Measurements from ENCODE around the gene HOXB4.

HOXB4 gene

DNA sequence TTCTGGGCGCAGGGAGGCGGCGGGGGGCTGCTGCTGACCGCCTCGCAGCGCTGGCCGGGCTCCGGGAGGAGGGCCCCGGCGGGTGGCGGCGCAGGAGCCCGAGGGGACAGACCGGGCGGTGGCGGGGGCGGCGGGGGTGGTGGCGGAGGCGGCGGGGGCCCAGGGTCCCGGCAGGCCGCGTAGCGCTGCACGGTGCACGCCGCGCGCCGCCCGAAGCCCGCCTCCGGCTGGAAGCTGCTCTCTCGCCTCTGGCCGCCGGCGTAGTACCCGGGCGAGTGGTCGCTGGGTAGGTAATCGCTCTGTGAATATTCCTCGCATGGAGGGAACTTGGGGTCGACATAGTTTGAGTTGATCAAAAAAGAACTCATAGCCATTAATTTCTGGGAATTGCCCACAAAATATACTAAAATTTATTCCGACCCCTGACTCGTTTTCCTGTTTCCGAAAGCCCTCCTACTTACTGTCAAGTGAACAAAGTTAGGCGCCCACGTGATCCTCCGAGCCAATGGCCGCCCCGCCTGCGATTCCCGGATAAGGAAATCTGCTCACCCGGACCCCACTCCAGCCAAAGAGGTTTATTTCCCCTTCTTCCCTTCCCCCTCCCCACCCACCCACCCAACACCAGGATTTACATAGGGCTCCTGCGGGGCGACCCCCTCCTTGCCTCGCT, at the start of gene HOXB4:
Gene HOXB4, minus strand, starts transcription at position 405 of the 670 bp plus-strand sequence. Its CDS starts 31 bp downstream, at position 374.
- Histone ChIP-seq H3K79me2 (ENCODE audit: insufficient read depth, low read depth) (no peaks in the 10 kb centered on the region), H3K4me3 (IDR thresholded peaks at IDR 0.05; ENCODE audit: insufficient read depth, low read depth, low read length) (no peak within 1 kb of the TSS), H3K4me2 (peak within 1 kb of the TSS; percentile 51), H3K9ac (peak within 1 kb of the TSS; percentile 42; the same call in 1 of the 2 replicates), H3K36me3 (ENCODE audit: insufficient read depth) (no peaks in the 10 kb centered on the region), H3K4me1 (ENCODE audit: low read depth, poor library complexity, severe bottlenecking) (peaks cover 6% of the 10 kb centered on the region), H4K20me1 (ENCODE audit: insufficient read depth) (no peaks in the 10 kb centered on the region), H3K27me3 (ENCODE audit: insufficient read depth, low read depth) (no peaks in the 10 kb centered on the region; the same call in 1 of the 2 replicates), H2AFZ (ENCODE audit: low read depth) (peak within 1 kb of the TSS; percentile 41; the same call in 1 of the 2 replicates), H3K27ac (no peak within 1 kb of the TSS)
- TF ChIP-seq, protein P1, sequence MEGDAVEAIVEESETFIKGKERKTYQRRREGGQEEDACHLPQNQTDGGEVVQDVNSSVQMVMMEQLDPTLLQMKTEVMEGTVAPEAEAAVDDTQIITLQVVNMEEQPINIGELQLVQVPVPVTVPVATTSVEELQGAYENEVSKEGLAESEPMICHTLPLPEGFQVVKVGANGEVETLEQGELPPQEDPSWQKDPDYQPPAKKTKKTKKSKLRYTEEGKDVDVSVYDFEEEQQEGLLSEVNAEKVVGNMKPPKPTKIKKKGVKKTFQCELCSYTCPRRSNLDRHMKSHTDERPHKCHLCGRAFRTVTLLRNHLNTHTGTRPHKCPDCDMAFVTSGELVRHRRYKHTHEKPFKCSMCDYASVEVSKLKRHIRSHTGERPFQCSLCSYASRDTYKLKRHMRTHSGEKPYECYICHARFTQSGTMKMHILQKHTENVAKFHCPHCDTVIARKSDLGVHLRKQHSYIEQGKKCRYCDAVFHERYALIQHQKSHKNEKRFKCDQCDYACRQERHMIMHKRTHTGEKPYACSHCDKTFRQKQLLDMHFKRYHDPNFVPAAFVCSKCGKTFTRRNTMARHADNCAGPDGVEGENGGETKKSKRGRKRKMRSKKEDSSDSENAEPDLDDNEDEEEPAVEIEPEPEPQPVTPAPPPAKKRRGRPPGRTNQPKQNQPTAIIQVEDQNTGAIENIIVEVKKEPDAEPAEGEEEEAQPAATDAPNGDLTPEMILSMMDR (conservative IDR thresholded peaks at IDR 0.05; ENCODE audit: low read depth, low read length) = no peak

GRCh38 chr17:48627118-48627597, 49.0 kb upstream of the HOXB4 start:
- no peaks in the 10 kb centered on the region for H3K36me3 ChIP-seq (ENCODE audit: insufficient read depth)
- H3K4me3 ChIP-seq (IDR thresholded peaks at IDR 0.05; ENCODE audit: insufficient read depth, low read depth, low read length) = no peak overlapping the region
- no peak overlapping the region for H3K27ac ChIP-seq
- H3K4me2 ChIP-seq = no peak overlapping the region; the same call in 1 of the 2 replicates
- peaks cover 16% of the 10 kb centered on the region for H3K4me1 ChIP-seq (ENCODE audit: low read depth, poor library complexity, severe bottlenecking)
- no peaks in the 10 kb centered on the region for H4K20me1 ChIP-seq (ENCODE audit: insufficient read depth)
- TF ChIP-seq, protein P1 (conservative IDR thresholded peaks at IDR 0.05; ENCODE audit: low read depth, low read length) = no peak
- H2AFZ ChIP-seq (ENCODE audit: low read depth) = peak overlapping the region; percentile 38; the same call in 1 of the 2 replicates
- H3K79me2 ChIP-seq (ENCODE audit: insufficient read depth, low read depth) = no peaks in the 10 kb centered on the region
- H3K27me3 ChIP-seq (ENCODE audit: insufficient read depth, low read depth) = peaks cover 47% of the 10 kb centered on the region
- H3K9ac ChIP-seq = no peak overlapping the region; the same call in 1 of the 2 replicates

DNA sequence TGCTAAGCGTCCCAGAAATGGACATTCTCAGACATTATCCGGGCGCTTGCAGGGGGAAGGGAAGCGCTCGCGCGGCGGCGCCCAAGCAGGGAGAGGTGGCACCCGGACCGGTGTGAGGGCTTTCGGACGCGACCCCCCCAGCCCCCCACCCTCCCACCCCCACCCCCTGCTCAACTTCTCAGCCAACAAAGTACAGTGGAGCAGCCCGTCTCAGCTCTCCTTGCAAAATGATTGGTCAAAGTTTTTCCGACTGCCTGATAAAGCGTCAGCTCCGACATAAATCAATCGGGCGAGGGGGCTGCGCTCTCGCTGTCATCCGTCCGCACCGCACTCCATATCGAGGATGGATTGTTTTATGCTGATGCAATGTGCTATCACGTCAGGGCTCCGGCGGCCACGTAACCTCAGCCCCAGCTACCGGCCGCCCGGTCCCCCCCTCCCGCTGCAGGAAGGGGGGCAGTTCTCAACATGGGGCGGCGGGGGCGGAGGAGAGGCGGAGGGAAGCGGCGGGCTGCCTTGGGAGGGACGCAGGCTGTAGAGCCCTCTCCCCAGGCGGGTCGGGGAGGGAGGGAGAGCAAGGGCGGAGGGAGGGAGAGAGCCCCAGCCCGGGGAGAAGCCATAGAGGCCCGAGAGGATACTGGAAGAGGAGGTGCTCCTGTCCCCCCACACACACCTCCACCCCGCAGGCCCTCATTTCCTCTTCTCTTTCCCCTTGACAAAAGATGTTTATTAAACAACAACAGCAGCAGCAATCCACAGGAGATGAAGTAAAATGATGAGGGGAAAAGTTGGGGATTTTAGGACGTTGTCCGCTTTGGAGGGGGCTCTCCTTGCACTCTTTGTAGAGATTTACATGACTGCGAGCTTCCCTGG, 48.3 kb upstream of the HOXB4 start, which contains the start of gene HOXB9:
Gene HOXB9, minus strand, starts transcription at position 114 of the 873 bp plus-strand sequence. Its CDS starts 89 bp downstream, at position 25.
- H3K79me2 ChIP-seq (ENCODE audit: insufficient read depth, low read depth) = no peaks in the 10 kb centered on the region
- H3K27ac ChIP-seq = peak within 1 kb of the TSS; percentile 53
- H3K9ac ChIP-seq = peak within 1 kb of the TSS; percentile 78
- peak within 1 kb of the TSS; percentile 89 for H3K4me2 ChIP-seq
- TF ChIP-seq, protein P1 (conservative IDR thresholded peaks at IDR 0.05; ENCODE audit: low read depth, low read length) = no peak
- H3K36me3 ChIP-seq (ENCODE audit: insufficient read depth) = no peaks in the 10 kb centered on the region
- H2AFZ ChIP-seq (ENCODE audit: low read depth) = peak within 1 kb of the TSS; percentile 94
- no peak within 1 kb of the TSS for H3K4me3 ChIP-seq (IDR thresholded peaks at IDR 0.05; ENCODE audit: insufficient read depth, low read depth, low read length)
- H4K20me1 ChIP-seq (ENCODE audit: insufficient read depth) = no peaks in the 10 kb centered on the region
- peaks cover 9% of the 10 kb centered on the region for H3K4me1 ChIP-seq (ENCODE audit: low read depth, poor library complexity, severe bottlenecking)
- peaks cover 49% of the 10 kb centered on the region for H3K27me3 ChIP-seq (ENCODE audit: insufficient read depth, low read depth)

DNA sequence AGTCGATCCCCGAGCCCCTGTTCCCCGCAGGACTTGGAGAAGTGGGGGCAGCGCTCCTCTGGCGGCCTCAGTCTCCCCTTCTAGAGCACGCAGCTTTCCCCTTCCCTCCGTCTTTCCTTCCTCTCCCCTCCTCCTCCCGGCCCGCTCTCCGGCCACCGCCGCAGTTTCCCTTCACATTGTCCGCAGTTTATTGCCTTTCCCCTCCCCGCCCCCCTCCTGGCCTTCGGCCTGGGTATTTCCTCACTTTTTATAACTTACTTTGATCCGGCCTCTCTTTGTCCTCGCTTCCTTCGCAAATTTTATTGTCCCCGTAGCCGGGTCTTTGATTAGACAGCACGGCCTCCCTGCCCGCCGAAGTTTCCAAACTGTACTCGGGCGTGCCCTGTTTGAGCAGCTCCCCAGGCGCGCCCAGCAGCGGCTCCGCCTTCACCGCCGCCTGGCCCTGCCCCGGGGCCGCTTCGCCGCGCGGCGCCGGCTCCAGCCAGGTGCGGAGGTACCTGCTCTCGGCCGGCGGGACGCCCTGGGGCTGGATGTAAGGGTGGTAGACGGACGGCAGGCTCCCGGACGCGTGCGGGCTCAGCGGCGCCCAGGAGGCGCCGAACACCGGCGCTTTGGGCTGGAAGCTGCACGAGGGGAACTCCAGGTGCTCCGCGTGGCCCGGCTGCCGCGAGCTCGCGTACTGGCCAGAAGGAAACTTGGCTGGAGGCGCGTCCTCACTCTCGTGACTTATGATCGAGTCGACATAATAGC, 47.5 kb upstream of the HOXB4 start:
- Histone ChIP-seq H3K9ac (peak overlapping the region; percentile 78), H2AFZ (ENCODE audit: low read depth) (peak overlapping the region; percentile 94), H3K27me3 (ENCODE audit: insufficient read depth, low read depth) (peaks cover 52% of the 10 kb centered on the region), H3K36me3 (ENCODE audit: insufficient read depth) (no peaks in the 10 kb centered on the region), H3K79me2 (ENCODE audit: insufficient read depth, low read depth) (no peaks in the 10 kb centered on the region), H3K4me1 (ENCODE audit: low read depth, poor library complexity, severe bottlenecking) (peaks cover 1% of the 10 kb centered on the region), H3K4me3 (IDR thresholded peaks at IDR 0.05; ENCODE audit: insufficient read depth, low read depth, low read length) (no peak overlapping the region), H4K20me1 (ENCODE audit: insufficient read depth) (no peaks in the 10 kb centered on the region), H3K27ac (peak overlapping the region; percentile 53), H3K4me2 (peak overlapping the region; percentile 89)
- TF ChIP-seq, protein P1 (conservative IDR thresholded peaks at IDR 0.05; ENCODE audit: low read depth, low read length) = no peak

Data from KMS-11 (cell line).